Stimulated activated CD8-positive, alpha-beta memory T cell treated with anti-CD3 and anti-CD28 coated beads, Interleukin-12 subunit alpha, Interleukin-12 subunit beta, amount 100 ng/mL, for 24 hours (primary cell): ENCODE results near the gene NAGLU.
"Not testable (repeated sequence)": the region's sequence is repeated elsewhere in the genome, so short reads cannot be mapped to it uniquely, and the experiment has no call there.

Source experiments
- DNase-seq: peaks from one replicate; pipeline ENCODE4 v3.0.0-alpha.2; 2020; ENCODE audit errors: extremely low read depth

Gene NAGLU

DNA sequence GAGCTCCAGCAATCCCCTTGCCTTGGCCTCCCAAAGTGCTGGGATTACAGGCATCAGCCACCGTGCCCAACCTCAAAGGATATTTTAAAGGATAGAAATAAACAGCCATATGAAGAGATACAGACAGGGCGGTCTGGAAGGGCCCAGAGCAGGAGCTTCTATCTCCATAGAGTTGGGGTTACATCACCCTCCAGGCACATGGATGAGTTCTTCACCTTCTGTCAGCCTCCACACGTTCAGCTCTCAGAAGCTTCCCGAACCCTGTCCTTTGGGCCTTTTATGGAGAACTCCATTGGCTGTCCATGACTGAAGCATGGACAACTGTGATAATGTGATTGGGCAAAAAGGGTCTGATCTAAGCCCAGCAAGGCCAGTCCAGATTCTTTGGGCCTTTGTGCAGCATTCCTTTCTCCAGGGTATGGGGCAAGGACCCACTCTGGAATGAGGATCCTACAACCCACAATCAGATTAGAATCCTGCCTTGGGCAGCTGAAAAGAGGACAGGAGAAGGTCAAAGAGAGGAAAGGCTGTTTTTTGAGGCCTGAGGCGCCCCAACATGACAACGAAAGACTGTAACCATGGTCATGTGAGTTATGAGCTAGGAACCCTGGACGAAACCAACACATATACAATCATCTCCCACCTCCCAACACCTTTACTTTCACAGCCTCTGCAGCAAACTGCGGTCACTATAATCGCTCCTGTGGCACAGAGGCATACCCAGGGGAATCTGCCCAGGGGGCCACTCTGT, 9.9 kb downstream of the NAGLU start:
- not testable (repeated sequence) for DNase-seq

DNA sequence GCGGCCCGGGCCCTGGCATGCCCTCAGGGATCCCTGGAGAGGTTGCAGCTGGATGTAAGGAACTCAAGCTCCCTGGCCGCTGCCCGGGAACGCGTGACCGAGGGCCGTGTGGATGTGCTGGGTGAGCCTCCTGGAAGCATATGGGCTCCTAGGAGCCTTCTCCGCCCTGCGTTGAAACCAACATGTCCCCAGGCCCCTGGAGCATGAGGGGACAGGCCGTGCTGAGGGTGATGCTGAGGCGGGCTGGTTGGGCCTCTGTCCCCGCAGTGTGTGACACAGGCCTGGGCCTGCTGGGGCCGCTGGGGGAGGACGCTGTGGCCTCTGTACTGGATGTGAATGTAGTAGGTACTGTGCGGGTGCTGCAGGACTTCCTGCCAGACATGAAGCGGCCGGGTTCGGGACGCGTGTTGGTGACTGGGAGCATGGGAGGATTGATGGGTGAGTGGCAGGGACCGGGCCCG, 11.0 kb downstream of the NAGLU start:
- no peak for DNase-seq

DNA sequence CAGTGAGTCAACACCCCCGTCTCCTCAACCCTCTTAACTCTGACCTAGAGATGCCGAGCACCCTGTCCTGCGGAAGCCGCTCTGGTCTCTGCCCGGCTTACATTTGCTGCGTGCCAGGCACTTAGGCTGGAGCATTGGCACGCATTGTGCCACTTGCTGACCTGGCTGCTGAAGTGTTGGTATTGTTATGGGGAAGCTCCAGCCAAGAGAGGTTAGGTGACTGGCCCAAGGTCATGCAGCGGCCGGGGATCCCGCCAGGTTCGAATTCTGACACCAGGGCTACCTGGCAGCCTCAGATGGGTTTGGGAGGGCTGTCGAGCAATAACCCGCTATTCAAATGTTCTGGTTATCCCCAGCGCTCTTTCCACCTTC, 11.6 kb downstream of the NAGLU start:
- DNase-seq = no peak

DNA sequence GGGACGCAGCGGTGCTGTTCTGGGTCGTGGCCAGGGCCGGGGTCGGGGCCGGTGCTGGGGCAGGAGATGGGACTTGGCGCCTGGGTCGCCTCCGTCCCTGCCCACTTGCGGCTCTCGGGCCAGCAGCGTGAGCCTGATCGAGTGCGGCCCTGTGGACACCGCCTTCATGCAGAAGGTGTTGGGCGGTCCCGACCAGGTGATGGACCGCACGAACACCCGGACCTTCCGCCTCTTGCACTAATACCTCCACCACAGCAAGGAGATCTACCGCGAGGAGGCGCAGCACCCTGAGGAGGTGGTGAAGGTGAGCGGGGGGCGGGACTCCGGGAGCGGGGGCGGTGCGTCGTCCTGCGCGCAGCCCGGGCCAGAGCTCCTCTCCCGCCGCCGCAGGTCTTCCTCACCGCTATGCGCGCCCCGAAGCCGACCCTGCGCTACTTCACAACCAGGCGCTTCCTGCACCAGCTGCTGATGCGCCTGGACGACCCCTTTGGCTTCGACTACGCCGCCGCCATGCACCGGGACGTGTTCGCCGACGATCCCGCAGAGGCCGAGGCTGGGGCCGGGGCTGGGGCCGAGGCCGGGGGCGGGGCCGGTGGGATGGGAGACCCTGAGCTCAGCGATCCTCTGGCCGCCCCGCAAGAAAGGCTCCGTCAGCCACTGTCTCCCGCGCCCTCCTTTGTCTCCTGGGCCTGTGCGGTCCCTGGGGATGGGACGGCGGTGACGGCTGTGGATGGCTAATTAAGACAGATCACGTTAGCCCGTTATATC, 12.2 kb downstream of the NAGLU start:
- DNase-seq = peak; percentile 46

DNA sequence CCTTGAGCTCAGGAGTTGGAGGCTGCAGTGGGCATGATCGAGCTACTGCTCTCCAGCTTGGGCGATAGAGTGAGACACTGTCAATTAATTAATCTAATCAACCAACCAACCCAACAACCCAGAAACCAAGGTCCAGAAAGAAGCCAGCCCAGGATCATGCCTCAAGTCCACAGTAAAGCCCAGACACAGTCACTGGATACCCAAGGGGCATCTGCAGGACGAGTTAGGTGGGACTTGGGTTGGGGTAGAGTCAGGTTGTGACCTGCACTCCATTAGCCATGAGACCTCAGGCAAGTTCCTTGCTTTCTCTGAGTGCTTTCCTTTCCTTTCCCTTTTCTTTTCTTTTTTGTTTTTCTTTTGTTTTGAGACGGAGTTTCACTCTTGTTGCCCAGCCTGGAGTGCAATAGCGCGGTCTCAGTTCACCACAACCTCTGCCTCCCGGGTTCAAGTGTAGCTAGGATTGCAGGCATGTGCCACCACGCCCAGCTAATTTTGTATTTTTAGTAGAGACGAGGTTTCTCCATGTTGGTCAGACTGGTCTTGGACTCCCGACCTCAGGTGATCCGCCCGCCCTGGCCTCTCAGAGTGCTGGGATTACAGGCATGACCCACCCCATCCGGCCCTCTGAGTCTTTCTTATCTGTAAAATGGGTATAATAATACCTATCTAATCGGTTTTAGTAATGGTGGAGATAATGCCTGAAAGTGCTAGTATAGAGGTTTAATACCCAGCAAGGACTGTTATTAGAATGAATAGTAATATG, 13.1 kb downstream of the NAGLU start:
- no peak for DNase-seq

DNA sequence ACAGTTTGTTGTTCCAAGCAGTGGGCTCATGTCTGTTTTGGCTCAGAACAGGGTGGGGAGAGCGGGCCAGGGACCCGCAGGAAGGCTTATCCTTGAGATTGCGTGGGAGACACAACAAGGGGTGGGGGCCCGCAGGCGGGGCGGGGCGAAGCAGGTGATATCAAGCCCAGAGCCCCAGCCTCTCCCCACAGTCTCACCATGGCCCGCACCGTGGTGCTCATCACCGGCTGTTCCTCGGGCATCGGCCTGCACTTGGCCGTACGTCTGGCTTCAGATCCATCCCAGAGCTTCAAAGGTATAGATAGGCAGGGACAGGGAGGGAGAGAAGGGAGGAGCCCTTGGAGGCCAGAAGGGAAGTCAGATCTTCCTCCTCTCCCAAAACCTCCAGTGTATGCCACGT, 16.7 kb downstream of the NAGLU start, which contains the start of gene HSD17B1:
TSS of gene HSD17B1 (plus strand) at position 188 of the 400 bp plus-strand sequence. CDS start at position 199, 11 bp downstream.
- DNase-seq = not testable (repeated sequence)

DNA sequence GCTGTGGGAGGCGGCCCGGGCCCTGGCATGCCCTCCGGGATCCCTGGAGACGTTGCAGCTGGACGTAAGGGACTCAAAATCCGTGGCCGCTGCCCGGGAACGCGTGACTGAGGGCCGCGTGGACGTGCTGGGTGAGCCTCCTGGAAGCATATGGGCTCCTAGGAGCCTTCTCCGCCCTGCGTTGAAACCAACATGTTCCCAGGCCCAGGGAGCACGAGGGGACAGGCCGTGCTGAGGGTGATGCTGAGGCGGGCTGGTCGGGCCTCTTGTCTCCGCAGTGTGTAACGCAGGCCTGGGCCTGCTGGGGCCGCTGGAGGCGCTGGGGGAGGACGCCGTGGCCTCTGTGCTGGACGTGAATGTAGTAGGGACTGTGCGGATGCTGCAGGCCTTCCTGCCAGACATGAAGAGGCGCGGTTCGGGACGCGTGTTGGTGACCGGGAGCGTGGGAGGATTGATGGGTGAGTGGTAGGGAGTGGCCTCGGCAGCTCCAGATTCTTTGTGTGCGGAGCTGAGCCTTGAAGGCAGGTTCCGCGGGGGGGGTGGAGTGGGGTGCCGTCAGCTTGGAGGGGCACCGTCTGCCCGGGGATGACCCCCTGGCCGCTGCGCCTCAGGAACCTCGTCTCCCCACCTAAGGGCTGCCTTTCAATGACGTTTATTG, 17.2 kb downstream of the NAGLU start:
- no peak for DNase-seq

DNA sequence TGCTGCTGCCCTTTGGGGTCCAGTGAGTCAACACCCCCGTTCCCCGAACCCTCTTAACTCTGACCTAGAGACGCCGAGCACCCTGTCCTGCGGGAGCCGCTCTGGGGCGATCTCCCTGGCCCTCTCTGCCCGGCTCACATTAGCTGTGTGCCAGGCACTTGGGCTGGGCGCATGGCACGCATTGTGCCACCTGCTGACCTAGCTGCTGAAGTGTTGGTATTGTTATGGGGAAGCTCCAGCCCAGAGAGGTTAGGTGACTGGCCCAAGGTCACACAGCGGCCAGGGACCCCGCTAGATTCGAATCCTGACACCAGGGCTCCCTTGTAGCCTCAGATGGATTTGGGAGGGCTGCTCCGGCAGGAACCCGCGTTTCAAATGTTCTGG, 17.8 kb downstream of the NAGLU start:
- no peak for DNase-seq

DNA sequence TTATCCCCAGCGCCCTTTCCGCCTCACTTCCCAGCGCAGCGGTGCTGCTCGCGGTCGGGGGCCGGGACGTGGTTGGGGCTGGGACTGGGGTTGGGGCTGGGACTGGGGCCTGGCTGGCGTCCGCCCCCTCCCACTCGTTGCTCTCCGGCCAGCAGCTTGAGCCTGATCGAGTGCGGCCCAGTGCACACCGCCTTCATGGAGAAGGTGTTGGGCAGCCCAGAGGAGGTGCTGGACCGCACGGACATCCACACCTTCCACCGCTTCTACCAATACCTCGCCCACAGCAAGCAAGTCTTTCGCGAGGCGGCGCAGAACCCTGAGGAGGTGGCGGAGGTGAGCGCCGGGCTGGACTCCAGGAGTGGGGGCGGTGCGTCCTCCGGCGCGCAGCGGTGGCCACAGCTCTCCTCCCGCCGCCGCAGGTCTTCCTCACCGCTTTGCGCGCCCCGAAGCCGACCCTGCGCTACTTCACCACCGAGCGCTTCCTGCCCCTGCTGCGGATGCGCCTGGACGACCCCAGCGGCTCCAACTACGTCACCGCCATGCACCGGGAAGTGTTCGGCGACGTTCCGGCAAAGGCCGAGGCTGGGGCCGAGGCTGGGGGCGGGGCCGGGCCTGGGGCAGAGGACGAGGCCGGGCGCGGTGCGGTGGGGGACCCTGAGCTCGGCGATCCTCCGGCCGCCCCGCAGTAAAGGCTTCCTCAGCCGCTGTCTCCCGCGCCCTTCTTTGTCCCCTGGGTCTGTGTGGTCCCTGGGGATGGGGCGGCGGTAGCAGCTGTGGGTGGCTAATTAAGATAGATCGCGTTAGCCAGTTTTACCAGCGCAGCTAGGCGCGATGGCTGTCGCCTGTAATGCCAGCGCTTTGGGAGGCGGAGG, 18.4 kb downstream of the NAGLU start:
- DNase-seq = peak; percentile 59

DNA sequence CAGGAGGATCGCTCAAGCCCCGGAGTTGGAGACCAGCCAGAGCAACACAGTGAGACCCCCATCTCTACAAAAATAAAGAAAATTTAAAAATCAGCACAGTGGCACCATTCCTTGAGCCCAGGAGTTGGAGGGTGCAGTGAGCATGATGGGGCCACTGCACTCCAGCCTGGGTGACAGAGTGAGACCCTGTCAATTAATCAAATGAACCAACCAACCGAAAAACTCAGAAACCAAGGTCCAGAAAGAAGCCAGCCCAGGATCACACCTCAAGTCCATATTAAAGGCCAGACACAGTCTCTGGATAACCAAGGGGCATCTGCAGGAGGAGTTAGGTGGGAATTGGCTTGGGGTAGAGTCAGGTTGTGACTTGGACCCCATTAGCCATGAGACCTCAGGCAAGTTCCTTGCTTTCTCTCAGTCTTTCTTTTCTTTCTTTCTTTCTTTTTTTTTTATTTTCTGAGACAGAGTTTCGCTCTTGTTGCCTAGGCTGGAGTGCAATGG, 19.1 kb downstream of the NAGLU start:
- no peak for DNase-seq

DNA sequence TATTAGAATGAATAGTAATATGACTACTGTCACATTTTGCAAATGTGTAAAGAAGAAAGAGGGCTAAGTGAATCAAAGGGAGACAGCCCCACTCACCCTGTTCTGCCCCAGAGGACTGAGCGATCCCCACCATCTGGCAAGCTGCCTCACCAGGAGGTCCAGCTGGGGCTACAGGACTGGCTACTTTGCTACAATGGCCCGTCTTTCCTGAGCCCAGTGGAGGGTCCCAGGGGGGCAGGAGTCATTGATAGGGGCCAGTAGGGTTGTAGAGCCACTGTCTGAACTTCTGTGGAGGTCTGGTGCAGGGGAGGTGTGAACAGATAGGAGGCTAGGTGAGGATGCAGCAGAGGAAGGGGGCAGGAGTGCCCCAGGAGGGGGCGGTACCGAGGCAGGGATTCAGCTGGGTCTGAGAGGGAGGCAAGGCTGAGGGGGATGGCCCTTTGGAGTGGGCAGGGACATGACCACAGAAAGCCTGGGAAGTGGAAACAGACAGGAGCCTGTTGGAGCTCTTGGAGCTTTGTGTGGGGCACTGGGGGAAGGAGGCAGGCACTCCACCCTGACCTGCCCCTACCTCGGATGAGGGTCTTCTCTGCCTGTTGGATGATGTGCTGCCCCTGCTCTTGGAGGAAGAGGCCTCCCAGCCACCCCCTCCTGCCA, 20.0 kb downstream of the NAGLU start:
- not testable (repeated sequence) for DNase-seq

DNA sequence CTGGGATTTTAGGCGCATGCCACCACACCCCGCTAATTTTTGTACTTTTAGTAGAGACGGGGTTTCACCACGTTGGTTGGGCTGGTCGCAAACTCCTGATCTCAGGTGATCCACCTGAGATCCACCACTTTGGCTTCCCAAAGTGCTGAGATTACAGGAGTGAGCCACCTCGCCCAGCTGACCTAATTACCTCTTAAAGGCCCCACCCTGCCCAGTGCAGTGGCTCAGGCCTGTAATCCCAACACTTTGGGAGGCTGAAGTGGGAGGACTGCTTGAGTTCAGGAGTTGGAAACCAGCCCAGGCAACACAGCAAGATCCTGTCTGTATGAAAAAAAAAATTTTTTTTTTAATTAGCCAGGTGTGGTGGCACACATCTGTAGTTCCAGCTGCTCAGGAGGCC, 23.0 kb downstream of the NAGLU start:
- DNase-seq = no peak

DNA sequence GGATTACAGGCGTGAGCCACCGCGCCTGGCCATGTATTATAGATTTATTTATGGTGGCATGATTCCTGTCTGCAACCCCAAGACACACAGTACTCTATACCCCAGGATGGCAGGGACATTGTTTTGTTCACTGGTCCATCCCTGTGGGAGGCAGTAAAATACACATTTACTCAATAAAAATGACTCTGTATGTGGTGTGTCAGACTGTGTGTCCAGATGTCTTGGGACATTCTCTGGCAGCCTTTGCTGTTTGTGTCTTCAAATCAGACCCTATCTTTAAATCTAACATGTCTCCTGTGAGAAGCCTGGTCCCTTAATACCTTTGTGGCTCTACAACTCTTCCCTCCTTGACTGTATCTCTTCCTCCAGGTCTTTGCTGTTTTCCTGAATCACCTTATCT, 24.2 kb downstream of the NAGLU start:
- DNase-seq = no peak

DNA sequence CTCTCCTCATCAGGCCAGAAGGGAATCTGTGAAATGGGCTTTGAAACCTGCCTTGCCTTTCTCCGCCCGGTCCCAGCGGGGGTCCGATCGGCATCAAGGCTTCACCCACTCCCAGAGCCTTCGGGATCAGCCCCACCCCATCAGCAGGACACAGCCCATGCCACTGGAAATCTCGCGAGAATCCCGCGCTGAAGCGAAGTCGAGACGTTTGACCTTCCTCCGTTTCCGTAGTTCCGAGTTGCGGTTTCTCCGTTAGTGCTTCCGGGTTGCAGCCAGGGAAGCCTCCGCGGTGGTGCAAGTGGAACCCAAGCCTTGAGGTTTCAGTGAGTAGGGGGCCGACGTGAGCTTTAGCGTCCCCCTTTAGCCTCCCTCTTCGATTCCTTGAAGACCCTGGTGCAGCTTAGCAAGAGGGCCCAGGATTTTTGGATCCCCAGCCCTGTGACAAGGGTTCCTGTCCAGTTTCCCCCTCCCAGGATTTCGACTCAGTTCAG, 25.9 kb downstream of the NAGLU start, which contains the start of gene COASY:
TSS of gene COASY (plus strand) at position 252 of the 491 bp plus-strand sequence. CDS start 475 bp downstream, outside the sequence.
- DNase-seq = peak; percentile 81

DNA sequence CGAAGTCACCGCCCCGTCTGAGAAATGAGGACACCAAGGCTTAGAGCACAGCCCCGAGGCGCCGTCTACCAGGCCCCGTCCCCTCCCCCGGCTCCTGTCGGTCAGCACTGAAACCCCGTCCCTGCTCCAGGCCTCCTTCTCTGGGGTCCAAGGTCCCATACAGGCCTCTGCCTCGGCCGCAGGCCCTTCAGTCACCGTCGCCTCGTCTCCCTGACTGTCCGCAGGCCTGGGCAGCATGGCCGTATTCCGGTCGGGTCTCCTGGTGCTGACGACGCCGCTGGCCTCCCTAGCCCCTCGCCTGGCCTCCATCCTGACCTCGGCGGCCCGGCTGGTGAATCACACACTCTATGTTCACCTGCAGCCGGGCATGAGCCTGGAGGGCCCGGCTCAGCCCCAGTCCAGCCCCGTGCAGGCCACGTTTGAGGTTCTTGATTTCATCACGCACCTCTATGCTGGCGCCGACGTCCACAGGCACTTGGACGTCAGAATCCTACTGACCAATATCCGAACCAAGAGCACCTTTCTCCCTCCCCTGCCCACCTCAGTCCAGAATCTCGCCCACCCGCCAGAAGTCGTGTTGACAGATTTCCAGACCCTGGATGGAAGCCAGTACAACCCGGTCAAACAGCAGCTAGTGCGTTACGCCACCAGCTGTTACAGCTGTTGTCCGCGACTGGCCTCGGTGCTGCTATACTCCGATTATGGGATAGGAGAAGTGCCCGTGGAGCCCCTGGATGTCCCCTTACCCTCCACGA, 26.5 kb downstream of the NAGLU start:
- DNase-seq = no peak

DNA sequence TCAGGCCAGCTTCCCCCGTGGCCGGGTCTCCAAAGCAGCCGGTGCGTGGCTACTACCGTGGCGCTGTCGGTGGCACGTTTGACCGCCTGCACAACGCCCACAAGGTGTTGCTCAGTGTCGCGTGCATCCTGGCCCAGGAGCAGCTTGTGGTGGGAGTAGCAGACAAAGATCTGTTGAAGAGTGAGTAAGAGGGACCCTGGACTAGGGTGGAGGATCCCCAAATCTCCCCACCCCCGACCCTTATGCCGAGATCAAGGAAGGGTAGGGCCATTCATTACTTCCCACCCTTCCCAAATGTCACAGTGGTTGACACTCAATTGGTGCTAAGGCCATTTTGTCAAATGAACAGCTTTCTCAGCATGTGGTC, 27.1 kb downstream of the NAGLU start:
- DNase-seq = no peak

DNA sequence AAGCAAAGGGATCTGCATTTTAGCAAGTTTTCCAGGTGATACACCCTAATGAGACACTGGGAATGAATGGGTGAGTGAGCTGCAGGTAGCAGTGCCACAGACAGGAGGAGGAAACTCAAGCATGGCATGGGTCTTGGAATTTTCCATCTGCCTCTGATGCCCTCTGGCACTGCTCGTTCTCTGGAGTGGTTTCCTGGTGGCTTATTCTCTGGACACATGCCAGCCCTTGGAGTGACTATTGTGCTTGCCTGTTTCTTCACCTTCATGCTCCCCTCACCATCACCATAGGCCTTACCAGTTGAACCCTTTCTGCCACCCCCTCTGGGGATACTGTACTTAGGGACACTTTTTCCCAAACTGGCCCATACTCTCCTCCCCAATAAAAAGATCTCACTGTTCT, 27.5 kb downstream of the NAGLU start:
- no peak for DNase-seq

DNA sequence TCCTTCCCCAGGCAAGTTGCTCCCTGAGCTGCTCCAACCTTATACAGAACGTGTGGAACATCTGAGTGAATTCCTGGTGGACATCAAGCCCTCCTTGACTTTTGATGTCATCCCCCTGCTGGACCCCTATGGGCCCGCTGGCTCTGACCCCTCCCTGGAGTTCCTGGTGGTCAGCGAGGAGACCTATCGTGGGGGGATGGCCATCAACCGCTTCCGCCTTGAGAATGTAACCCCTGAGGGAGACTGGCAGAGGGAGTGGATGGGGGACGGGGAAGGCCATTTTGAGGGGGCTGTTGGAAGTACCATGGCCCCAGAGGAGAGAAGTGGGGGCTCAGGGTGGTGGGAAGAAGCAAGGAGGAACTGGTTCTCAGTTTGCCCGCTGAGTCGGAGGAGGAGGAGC, 27.9 kb downstream of the NAGLU start:
- DNase-seq = no peak
